ENCODE measurements around the gene THSD4.

Gene THSD4

DNA sequence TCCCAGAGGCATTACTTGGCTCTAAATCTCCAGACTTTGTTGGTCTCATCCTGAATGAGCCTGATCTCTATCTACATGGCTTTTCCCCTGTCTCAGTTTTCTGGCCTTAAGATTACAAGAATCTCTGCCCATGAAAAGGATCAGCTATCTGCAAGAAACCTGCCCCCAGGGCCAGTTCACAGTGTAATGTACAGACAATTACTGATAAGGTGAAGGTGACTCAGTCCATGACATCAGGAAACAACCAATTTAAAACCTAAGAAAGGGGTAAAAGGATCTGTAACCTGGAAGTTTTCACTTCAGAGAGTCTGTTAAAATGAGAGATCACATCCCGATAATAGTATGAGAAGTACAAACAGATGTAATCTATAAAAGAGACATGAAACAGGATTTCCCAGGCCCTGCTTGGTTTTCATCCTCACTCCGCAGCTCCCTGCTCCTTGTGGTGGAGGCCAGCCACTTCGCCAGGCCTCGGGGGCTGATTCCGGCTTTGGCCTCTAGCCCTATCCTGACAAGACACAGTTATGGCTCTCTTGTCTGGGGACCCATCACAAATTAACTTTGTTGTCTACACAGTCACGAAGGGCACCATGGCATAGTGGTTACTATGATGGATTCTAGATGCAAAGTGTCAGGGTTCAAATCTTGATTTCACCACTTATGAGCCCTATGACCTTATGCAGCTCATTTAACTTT lies 136.9 kb downstream of the THSD4 start:
- TF ChIP-seq, protein P1, sequence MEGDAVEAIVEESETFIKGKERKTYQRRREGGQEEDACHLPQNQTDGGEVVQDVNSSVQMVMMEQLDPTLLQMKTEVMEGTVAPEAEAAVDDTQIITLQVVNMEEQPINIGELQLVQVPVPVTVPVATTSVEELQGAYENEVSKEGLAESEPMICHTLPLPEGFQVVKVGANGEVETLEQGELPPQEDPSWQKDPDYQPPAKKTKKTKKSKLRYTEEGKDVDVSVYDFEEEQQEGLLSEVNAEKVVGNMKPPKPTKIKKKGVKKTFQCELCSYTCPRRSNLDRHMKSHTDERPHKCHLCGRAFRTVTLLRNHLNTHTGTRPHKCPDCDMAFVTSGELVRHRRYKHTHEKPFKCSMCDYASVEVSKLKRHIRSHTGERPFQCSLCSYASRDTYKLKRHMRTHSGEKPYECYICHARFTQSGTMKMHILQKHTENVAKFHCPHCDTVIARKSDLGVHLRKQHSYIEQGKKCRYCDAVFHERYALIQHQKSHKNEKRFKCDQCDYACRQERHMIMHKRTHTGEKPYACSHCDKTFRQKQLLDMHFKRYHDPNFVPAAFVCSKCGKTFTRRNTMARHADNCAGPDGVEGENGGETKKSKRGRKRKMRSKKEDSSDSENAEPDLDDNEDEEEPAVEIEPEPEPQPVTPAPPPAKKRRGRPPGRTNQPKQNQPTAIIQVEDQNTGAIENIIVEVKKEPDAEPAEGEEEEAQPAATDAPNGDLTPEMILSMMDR (conservative IDR thresholded peaks at IDR 0.05): peak; percentile 5; the same call in 1 of the 2 replicates
- peak overlapping the region; percentile 16; the same call in 1 of the 2 replicates for H3K27ac ChIP-seq

GRCh38 chr15:71252740-71253047 lies 137.4 kb downstream of the THSD4 start:
- TF ChIP-seq, protein P1 (conservative IDR thresholded peaks at IDR 0.05): no peak
- peak overlapping the region; percentile 16; the same call in 1 of the 2 replicates for H3K27ac ChIP-seq

- no peak overlapping the region for H3K27ac ChIP-seq
- TF ChIP-seq, protein P1 (conservative IDR thresholded peaks at IDR 0.05): no peak
These were observed 139.2 kb downstream of the THSD4 start for GRCh38 chr15:71254491-71254890.

GRCh38 chr15:71256934-71257664 lies 141.8 kb downstream of the THSD4 start:
- TF ChIP-seq, protein P1 (conservative IDR thresholded peaks at IDR 0.05): no peak
- H3K27ac ChIP-seq: no peak overlapping the region

- TF ChIP-seq, protein P1 (conservative IDR thresholded peaks at IDR 0.05): no peak
- H3K27ac ChIP-seq: no peak overlapping the region
These were observed 144.6 kb downstream of the THSD4 start for GRCh38 chr15:71259866-71260265.

DNA sequence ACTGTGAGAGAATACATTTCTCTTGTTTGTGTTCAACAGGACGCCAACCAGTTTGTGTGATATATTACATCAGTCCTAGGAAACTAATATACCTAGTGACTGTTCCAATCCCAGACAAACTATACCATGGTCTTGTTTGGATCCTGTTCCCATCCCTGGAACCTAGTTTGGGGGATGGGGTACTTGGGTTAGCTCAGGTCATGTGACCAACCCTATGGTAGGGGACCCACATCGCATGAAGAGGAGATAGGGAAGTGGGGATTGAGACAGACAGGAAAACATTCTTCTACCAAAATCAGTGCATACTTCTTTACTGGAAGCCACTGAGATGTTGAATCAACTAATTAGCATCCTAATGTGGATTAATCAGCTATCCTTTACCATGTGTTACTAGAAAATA lies 146.1 kb downstream of the THSD4 start:
- TF ChIP-seq, protein P1 (conservative IDR thresholded peaks at IDR 0.05): no peak
- no peak overlapping the region for H3K27ac ChIP-seq

DNA sequence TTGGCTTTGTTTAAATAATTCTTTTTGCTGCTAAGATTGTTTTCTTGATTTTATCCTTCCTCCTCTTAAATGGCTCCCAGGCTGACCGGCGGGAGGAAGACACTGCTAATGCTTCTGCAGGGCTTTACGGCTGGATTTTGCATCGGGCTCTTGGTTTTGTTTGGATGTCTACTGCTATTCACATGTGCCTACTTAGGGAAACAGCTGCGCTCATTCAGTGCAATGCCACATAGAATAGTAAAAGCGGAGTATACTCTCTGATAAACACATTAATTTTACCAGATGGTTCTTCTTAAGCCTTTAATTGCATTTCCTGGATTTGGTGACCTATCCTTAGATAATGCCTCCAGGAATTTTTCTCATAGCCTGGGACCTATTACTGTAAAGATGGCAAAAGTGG lies 146.6 kb downstream of the THSD4 start:
- TF ChIP-seq, protein P1 (conservative IDR thresholded peaks at IDR 0.05): no peak
- no peak overlapping the region for H3K27ac ChIP-seq

All from VCaP (cell line).